ENCODE results near the gene ROPN1L. TPM values are rescaled to one million over a fixed set of nuclear protein-coding genes. Genes with fewer than 3 reads are reported as not detected.
"Not testable (repeated sequence)": the region's sequence is repeated elsewhere in the genome, so short reads cannot be mapped to it uniquely, and the experiment has no call there.

ROPN1L gene
- polyA plus RNA-seq, 5 donors: 1.5 to 8.1 (median 5.6) TPM

GRCh38 chr5:10499776-10500175 is 58.1 kb downstream of the ROPN1L start:
- DNase-seq: no peak

DNA sequence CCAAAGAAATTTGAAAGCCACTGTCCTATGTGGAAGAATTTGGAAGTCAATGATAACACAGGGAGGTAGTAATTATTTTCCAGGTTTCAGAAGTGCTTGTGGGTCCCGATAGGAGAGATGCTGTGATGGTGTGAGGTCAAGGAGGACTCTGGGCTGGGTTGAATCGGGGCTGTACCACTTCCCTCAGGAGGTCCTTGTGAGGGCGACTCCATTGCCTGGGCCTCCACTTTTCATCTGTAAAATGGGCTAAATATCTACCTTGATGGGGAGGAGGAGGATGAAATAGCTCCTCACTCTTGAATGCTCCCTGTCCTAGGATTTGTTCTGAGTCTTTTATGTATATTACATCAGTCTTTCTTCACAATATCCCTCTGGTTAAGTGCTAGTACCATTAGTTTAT is 59.0 kb downstream of the ROPN1L start:
- no peak for DNase-seq

- DNase-seq: no peak
Observed at GRCh38 chr5:10501554-10502075, 59.9 kb downstream of the ROPN1L start.

- no peak for DNase-seq
Observed at GRCh38 chr5:10502130-10502529, 60.5 kb downstream of the ROPN1L start.

DNA sequence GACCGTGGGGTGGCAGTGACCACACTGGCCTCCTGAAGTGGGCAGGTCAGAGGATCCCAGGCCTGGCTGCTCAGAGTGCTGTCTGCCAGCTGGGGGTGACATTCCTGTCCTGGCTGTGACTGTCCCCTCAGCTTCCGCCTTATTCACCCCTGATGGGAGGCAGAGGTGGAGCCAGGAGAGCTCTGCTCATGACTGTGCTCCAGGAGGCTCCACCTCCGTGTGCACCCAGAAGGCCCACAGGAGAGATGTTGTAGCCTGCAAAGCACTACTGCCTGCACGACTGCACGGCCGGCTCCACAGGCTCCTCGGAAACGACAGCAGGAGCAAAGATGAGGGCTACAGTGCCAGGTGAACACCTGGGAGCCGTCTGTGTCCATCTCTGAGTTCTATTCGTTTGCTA is 60.9 kb downstream of the ROPN1L start:
- DNase-seq: no peak

DNA sequence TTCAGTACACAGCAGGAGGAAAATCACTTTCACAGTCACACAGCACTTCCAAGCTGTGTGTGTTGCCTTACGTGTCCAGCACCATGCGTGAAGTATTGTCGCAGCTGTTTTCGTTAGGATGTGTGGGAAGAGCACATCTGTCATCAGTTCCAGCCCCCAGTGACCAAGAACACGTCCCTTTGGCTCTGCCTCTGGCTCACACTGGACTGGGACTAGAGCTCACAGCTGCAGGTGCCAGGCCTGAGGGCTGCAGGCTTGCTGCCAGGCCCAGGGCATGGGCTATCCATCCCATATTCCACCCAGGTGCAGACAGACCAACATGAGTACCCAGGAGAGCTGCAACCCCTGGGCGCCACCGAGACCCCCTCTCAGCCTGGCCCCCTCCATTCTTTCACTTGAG is 61.6 kb downstream of the ROPN1L start:
- DNase-seq: no peak

- no peak for DNase-seq
Observed at GRCh38 chr5:10503997-10504793, 62.5 kb downstream of the ROPN1L start.

- no peak for DNase-seq
Observed at GRCh38 chr5:10505517-10506095, 63.9 kb downstream of the ROPN1L start.

DNA sequence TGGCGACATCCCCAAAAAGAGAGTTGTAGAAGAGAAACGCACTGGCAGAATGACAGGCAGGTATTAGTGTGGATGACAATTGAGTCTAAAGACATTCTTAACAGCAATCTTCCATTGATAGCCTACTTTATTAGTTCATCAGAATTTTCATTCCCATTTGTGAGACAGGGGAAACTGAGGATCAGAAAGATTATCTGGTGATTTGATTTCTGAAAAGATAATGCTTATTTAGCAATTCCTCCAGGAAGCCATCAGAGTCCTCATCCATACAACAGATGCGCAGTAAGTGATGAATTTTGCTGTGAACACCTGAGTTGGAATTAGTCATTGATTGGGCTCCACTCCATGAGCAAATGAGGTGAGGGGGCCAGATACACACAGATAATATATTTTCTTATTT is 64.9 kb downstream of the ROPN1L start:
- no peak for DNase-seq

DNA sequence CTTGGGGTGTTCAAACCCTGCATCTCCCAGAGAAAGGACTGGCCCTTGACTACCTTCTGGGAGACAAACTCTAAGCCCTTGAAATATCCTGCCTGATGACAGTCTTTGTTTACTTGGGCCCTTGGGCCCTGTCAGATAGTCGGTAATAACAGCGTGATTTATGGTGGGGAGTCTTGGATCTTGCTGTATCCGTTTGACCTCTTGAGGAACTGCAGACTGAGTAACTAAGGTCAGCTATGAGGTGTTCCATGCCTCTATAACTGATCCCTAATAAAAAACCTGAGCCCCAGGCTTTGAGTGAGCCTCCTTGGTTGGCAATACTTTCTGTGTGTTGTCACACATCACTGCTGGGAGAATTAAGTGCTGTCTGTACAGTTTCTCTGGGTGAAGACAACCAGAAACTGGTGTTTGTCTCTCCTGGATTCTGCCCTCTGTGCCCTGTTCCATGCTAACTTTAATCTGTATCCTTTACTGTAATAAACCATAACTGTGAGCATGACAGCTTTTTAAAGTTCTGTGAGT is 66.0 kb downstream of the ROPN1L start:
- no peak for DNase-seq

GRCh38 chr5:10509575-10509974 is 67.9 kb downstream of the ROPN1L start:
- no peak for DNase-seq

GRCh38 chr5:10511741-10512640 is 70.3 kb downstream of the ROPN1L start:
- no peak for DNase-seq

- DNase-seq: no peak
Observed at GRCh38 chr5:10513501-10514442, 72.1 kb downstream of the ROPN1L start.

DNA sequence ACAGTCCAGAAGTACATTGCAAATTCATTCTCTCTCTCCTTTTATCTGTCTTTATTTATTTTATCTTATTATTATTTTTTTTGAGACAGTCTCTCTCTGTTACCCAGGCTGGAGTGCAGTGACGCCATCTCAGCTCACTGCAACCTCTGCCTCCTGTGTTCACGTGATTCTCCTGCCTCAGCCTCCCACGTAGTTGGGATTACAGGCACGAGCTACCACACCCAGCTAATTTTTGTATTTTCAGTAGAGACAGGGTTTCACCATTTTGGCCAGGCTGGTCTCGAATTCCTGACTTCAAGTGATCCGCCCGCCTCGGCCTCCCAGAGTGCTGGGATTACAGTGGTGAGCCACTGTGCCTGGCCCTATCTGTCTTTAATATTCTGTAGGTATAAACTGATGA is 72.9 kb downstream of the ROPN1L start:
- DNase-seq: not testable (repeated sequence)

Other genes starting within 250 kb of the ROPN1L start
- 10 to 100 TPM; 16.5 to 26.0 (median 20.0) TPM for gene ATPSCKMT, start 192.0 kb upstream of the ROPN1L start, polyA plus RNA-seq (ENCODE audit: insufficient read depth in 1 of 5, insufficient read length in 5 of 5, low replicate concordance in 1 of 5)
- gene CCT5, start 191.6 kb upstream of the ROPN1L start, polyA plus RNA-seq (ENCODE audit: insufficient read depth in 1 of 5, insufficient read length in 5 of 5, low replicate concordance in 1 of 5): 100 to 1,000 TPM; 187 to 214 (median 194) TPM
- gene CMBL, start 134.0 kb upstream of the ROPN1L start, polyA plus RNA-seq (ENCODE audit: insufficient read depth in 1 of 5, insufficient read length in 5 of 5, low replicate concordance in 1 of 5): 10 to 100 TPM; 18.8 to 22.8 (median 22.0) TPM
- gene MARCHF6, start 88.2 kb upstream of the ROPN1L start, polyA plus RNA-seq (ENCODE audit: insufficient read depth in 1 of 5, insufficient read length in 5 of 5, low replicate concordance in 1 of 5): 100 to 1,000 TPM; 118 to 201 (median 163) TPM
- under 1 TPM; 0.53 to 0.78 (median 0.58) TPM for gene ANKRD33B, start 122.2 kb downstream of the ROPN1L start, polyA plus RNA-seq (ENCODE audit: insufficient read depth in 1 of 5, insufficient read length in 5 of 5, low replicate concordance in 1 of 5)

Data from right lung (tissue), 5 donors.